Ovary (tissue), 9 donors: Measurements from ENCODE around the gene ASCC3. TPM values are rescaled to one million over a fixed set of nuclear protein-coding genes. Genes with fewer than 3 reads are reported as not detected.

Experiments used
- DNase-seq, 5 donors: peaks; one replicate each; pipeline ENCODE4 v3.0.0-alpha.2; 2019 to 2020
- H3K27ac ChIP-seq, 2 donors: fragments of 200-600 bp; one replicate each; pipeline versions ENCODE4 v1.5.1 to v1.8.0; 2019 to 2022
- H3K27me3 ChIP-seq: fragments of 200-600 bp; one replicate; pipeline ENCODE4 v1.8.0; 2022
- H3K36me3 ChIP-seq: fragments of 200-600 bp; sonication (generic); one replicate; pipeline ENCODE4 v1.5.1; 2019
- H3K4me1 ChIP-seq: one replicate; pipeline ENCODE4 v1.8.1; 2013; ENCODE audit warnings: mild to moderate bottlenecking, moderate library complexity; ENCODE audit not compliant: insufficient read depth
- H3K4me3 ChIP-seq: fragments of 200-600 bp; sonication (generic); one replicate; pipeline ENCODE4 v1.5.1; 2017
- H3K9me3 ChIP-seq, 2 donors: fragments of 200-600 bp in 1 of 2; sonication (generic) in 1 of 2; one replicate each; pipeline versions ENCODE4 v1.5.1 to v1.8.1; 2013 to 2019; ENCODE audit warnings: mild to moderate bottlenecking in 1 of 2, moderate library complexity in 1 of 2
- EP300 ChIP-seq: sonication (generic); formaldehyde crosslinking; IDR thresholded peaks from one replicate; pipeline ENCODE4 v1.6.1; 2017; ENCODE audit warnings: antibody characterized with exemption
- POLR2A ChIP-seq: fragments of 450-650 bp; IDR thresholded peaks from one replicate; pipeline ENCODE4 v1.6.1; 2017; ENCODE audit warnings: antibody characterized with exemption, mild to moderate bottlenecking, moderate library complexity
- WGBS, 3 donors: extraction: QIAGEN DNeasy Blood & Tissue Kit in 1 of 3; methylation state at CpG; one replicate each; pipeline versions ENCODE4 v1.1.5 to v1.1.7; 2013 to 2017; 5-methylcytosine and 5-hydroxymethylcytosine counted together
- intact Hi-C, 4 donors: fragments of 100-400 bp; cut with DNase I; formaldehyde crosslinking; loops; one replicate each; pipeline versions ENCODE4 v1.11.0 to v1.15.1; 2022 to 2023
- polyA plus RNA-seq, 2 donors: library from polyadenylated mRNA; stranded (reverse); fragments of 200-250 nt in 1 of 2; fragments of 350-450 nt in 1 of 2; fragmentation: Illumina TruSeq in 1 of 2; extraction: RNeasy Lipid Tissue Mini Kit (QIAGEN cat#74804) in 1 of 2; gene quantifications; one replicate each; pipeline ENCODE4 v1.2.3, GENCODE V29; 2013 to 2014
- total RNA-seq, 7 donors: library from RNA; depleted of rRNA in 2 of 7; stranded (reverse); fragments of >200 nt in 2 of 7; fragmentation: NEBNext Ultra II Directional in 3 of 7; extraction: Animal tissue kit (Norgen Biotek cat#: 25700) in 3 of 7; gene quantifications; one replicate each; pipeline versions ENCODE4 v1.1.0 to v1.2.4, GENCODE V29; 2016 to 2023
- TF ChIP-seq, protein P1 (sequence below), 3 donors: fragments of 450-650 bp in 2 of 3; fragments of 200-600 bp in 1 of 3; IDR thresholded peaks; one replicate each; pipeline versions ENCODE4 v1.5.1 to v1.8.0; 2016 to 2022; ENCODE audit warnings: antibody characterized with exemption in 3 of 3, mild to moderate bottlenecking in 1 of 3
- donor health status: DM: no; HTN: no; CAD: no; lungs with moderate emphysema.
- donor health status: DM: no; HTN: no; CAD: no.
- donor health status: Bipolar disorder and iron deficiency.
- donor health status: DM: yes; HTN: yes; CAD: no.
- donor health status: DM: no; HTN: no; CAD: no.
- donor health status: DM: yes; HTN: yes; CAD: no.

Gene ASCC3
- total and polyA plus RNA-seq, 9 donors, result 8.2 to 34.2 (median 22.0) TPM

DNA sequence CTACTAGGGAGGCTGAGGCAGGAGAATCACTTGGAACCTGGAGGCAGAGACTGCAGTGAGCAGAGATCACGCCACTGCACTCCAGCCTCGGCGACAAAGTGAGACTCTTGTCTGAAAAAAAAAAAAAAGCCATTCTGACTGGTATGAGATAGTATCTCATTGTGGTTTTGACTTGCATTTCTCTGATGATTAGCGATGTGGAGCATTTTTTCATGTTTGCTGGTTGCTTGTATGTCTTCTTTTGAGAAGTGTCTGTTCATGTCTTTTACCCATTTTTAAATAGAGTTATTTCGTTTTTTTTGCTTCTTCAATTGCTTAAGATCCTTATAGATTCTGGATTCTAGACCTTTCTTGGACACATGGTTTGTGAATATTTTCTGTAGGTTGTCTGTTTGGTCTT, 312.9 kb downstream of the ASCC3 start:
- 94 to 98% (median 97%) methylated on average over 5 of the region's 5 CpGs for WGBS, 3 donors

GRCh38 chr6:100566563-100566962, 314.6 kb downstream of the ASCC3 start:
- intact Hi-C loops, result loop anchor here in 1 of 4 donors (5.0 kb wide), 1 partner anchor 234 kb away; no protein-coding TSS in a partner anchor
- H3K27ac ChIP-seq, result no peak overlapping the region
- TF ChIP-seq, protein P1, sequence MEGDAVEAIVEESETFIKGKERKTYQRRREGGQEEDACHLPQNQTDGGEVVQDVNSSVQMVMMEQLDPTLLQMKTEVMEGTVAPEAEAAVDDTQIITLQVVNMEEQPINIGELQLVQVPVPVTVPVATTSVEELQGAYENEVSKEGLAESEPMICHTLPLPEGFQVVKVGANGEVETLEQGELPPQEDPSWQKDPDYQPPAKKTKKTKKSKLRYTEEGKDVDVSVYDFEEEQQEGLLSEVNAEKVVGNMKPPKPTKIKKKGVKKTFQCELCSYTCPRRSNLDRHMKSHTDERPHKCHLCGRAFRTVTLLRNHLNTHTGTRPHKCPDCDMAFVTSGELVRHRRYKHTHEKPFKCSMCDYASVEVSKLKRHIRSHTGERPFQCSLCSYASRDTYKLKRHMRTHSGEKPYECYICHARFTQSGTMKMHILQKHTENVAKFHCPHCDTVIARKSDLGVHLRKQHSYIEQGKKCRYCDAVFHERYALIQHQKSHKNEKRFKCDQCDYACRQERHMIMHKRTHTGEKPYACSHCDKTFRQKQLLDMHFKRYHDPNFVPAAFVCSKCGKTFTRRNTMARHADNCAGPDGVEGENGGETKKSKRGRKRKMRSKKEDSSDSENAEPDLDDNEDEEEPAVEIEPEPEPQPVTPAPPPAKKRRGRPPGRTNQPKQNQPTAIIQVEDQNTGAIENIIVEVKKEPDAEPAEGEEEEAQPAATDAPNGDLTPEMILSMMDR (IDR thresholded peaks at IDR 0.05), result no peak
- no peak for TF ChIP-seq EP300
- TF ChIP-seq POLR2A, result no peak
- no peak overlapping the region for H3K4me3 ChIP-seq
- H3K4me1 ChIP-seq, result no peaks in the 10 kb centered on the region
- no peak for DNase-seq
- H3K27me3 ChIP-seq, result no peaks in the 10 kb centered on the region
- no peaks in the 10 kb centered on the region for H3K9me3 ChIP-seq
- no peaks in the 10 kb centered on the region for H3K36me3 ChIP-seq

More for the DNA sequence above, 312.9 kb downstream of the ASCC3 start:
- H3K27me3 ChIP-seq, result no peaks in the 10 kb centered on the region
- no peak overlapping the region for H3K27ac ChIP-seq
- H3K9me3 ChIP-seq, result no peaks in the 10 kb centered on the region
- intact Hi-C loops, result loop anchor here in 1 of 4 donors (5.0 kb wide), 1 partner anchor 236 kb away; no protein-coding TSS in a partner anchor
- TF ChIP-seq EP300, result no peak
- TF ChIP-seq, protein P1 (IDR thresholded peaks at IDR 0.05), result no peak
- no peak for TF ChIP-seq POLR2A
- H3K36me3 ChIP-seq, result no peaks in the 10 kb centered on the region
- DNase-seq, result no peak
- no peak overlapping the region for H3K4me3 ChIP-seq
- no peaks in the 10 kb centered on the region for H3K4me1 ChIP-seq

GRCh38 chr6:100565439-100566104, 315.6 kb downstream of the ASCC3 start:
- no peaks in the 10 kb centered on the region for H3K36me3 ChIP-seq
- H3K27me3 ChIP-seq, result no peaks in the 10 kb centered on the region
- H3K4me1 ChIP-seq, result no peaks in the 10 kb centered on the region
- H3K27ac ChIP-seq, result no peak overlapping the region
- TF ChIP-seq EP300, result no peak
- TF ChIP-seq, protein P1 (IDR thresholded peaks at IDR 0.05), result no peak
- H3K4me3 ChIP-seq, result no peak overlapping the region
- intact Hi-C loops, result loop anchor here in 1 of 4 donors (5.0 kb wide), 1 partner anchor 233 kb away; no protein-coding TSS in a partner anchor
- no peak for DNase-seq
- no peaks in the 10 kb centered on the region for H3K9me3 ChIP-seq
- WGBS, 3 donors, result 91 to 94% (median 94%) methylated on average over 4 of the region's 4 CpGs

- TF ChIP-seq EP300, result no peak
- TF ChIP-seq POLR2A, result no peak
- TF ChIP-seq, protein P1 (IDR thresholded peaks at IDR 0.05), result no peak
- 91 to 99% (median 93%) methylated on average over 1 of the region's 1 CpG for WGBS, 3 donors
- Histone ChIP-seq H3K36me3 (no peaks in the 10 kb centered on the region), H3K9me3 (no peaks in the 10 kb centered on the region), H3K27me3 (no peaks in the 10 kb centered on the region), H3K4me1 (no peaks in the 10 kb centered on the region), H3K27ac (no peak overlapping the region), H3K4me3 (no peak overlapping the region)
- no peak for DNase-seq
- intact Hi-C loops, result no loop called here
Observed at GRCh38 chr6:100559859-100560258, 321.3 kb downstream of the ASCC3 start.
